GM23338 (cell line): Measurements from ENCODE around the gene SMC1A. TPM values are rescaled to one million over a fixed set of nuclear protein-coding genes. Genes with fewer than 3 reads are reported as not detected.
"Not testable (repeated sequence)": the region's sequence is repeated elsewhere in the genome, so short reads cannot be mapped to it uniquely, and the experiment has no call there.

ENCODE experiments used
- ATAC-seq: fragments of 200-7000 bp; cut with Tn5 transposase; 3 replicates; pipeline ENCODE4 v1.9.1; 2020
- DNase-seq: peaks from one replicate; pipeline ENCODE4 v3.0.0-alpha.2; 2015; ENCODE audit warnings: low spot score
- H2AFZ ChIP-seq: fragments of 200-600 bp; sonication (generic); 2 replicates; pipeline ENCODE4 v1.8.0; 2016; ENCODE audit warnings: antibody characterized with exemption, mild to moderate bottlenecking, moderate library complexity
- H3F3A ChIP-seq: fragments of 200-600 bp; sonication (generic); replicated peaks from 2 replicates; pipeline ENCODE4 v1.8.0; 2017; ENCODE audit warnings: antibody characterized with exemption, mixed run types, low read depth
- H3K27ac ChIP-seq: fragments of 200-600 bp; sonication (generic); 2 replicates; pipeline ENCODE4 v1.6.1; 2016; ENCODE audit warnings: low read depth
- H3K27me3 ChIP-seq: fragments of 200-600 bp; sonication (generic); 2 replicates; pipeline ENCODE4 v1.8.0; 2016; ENCODE audit warnings: mild to moderate bottlenecking, mixed run types, moderate library complexity; ENCODE audit not compliant: insufficient read depth
- H3K36me3 ChIP-seq: fragments of 200-600 bp; sonication (generic); 2 replicates; pipeline ENCODE4 v1.8.0; 2016; ENCODE audit warnings: mild to moderate bottlenecking; ENCODE audit not compliant: insufficient read depth
- H3K4me1 ChIP-seq: fragments of 200-600 bp; sonication (generic); 2 replicates; pipeline ENCODE4 v1.8.0; 2016; ENCODE audit warnings: mild to moderate bottlenecking, moderate library complexity; ENCODE audit not compliant: insufficient read depth
- H3K4me2 ChIP-seq: fragments of 200-600 bp; sonication (generic); 2 replicates; pipeline ENCODE4 v1.7.1; 2017; ENCODE audit warnings: mixed run types
- H3K4me3 ChIP-seq: fragments of 200-600 bp; sonication (generic); 2 replicates; pipeline ENCODE4 v1.6.1; 2016; ENCODE audit warnings: mixed run types
- H3K79me2 ChIP-seq: fragments of 200-600 bp; sonication (generic); replicated peaks from 2 replicates; pipeline ENCODE4 v1.8.0; 2017; ENCODE audit warnings: mild to moderate bottlenecking; ENCODE audit not compliant: insufficient read depth
- H3K9me2 ChIP-seq: fragments of 200-600 bp; sonication (generic); 2 replicates; pipeline ENCODE4 v1.8.0; 2017; ENCODE audit not compliant: insufficient read depth
- H4K20me1 ChIP-seq: fragments of 200-600 bp; sonication (generic); replicated peaks from 2 replicates; pipeline ENCODE4 v1.8.0; 2017; ENCODE audit warnings: mild to moderate bottlenecking; ENCODE audit not compliant: insufficient read depth
- H3K27ac Mint-ChIP-seq: 2 replicates; pipeline ENCODE4 v1.8.0; 2020; ENCODE audit warnings: inconsistent platforms, mild to moderate bottlenecking, moderate library complexity, mixed read lengths
- H3K27me3 Mint-ChIP-seq: 3 replicates; pipeline ENCODE4 v1.8.0; 2022; ENCODE audit warnings: low read depth, mild to moderate bottlenecking, moderate library complexity, mixed read lengths, inconsistent platforms; ENCODE audit not compliant: insufficient read depth, poor library complexity
- H3K36me3 Mint-ChIP-seq: 3 replicates; pipeline ENCODE4 v1.8.0; 2021; ENCODE audit warnings: low read depth, mild to moderate bottlenecking, inconsistent platforms, moderate library complexity, mixed read lengths
- H3K4me1 Mint-ChIP-seq: 3 replicates; pipeline ENCODE4 v1.8.0; 2020; ENCODE audit warnings: mild to moderate bottlenecking, inconsistent platforms, mixed read lengths
- H3K4me3 Mint-ChIP-seq: 3 replicates; pipeline ENCODE4 v1.8.0; 2021; ENCODE audit warnings: moderate library complexity, mild to moderate bottlenecking, inconsistent platforms, mixed read lengths
- H3K9me3 Mint-ChIP-seq: 3 replicates; pipeline ENCODE4 v1.8.0; 2020; ENCODE audit warnings: moderate library complexity, mild to moderate bottlenecking, inconsistent platforms, mixed read lengths
- CTCF ChIP-seq, 2 experiments: fragments of 200-600 bp in 1 of 2; sonication (generic) in 1 of 2; conservative IDR thresholded peaks; 2 replicates each; pipeline versions ENCODE4 v1.5.1 to v1.6.1; 2016 to 2017; ENCODE audit warnings: antibody characterized with exemption in 2 of 2, low read depth in 2 of 2, mild to moderate bottlenecking in 2 of 2, moderate library complexity in 1 of 2
- ETS1 ChIP-seq: IDR thresholded peaks from 2 replicates; pipeline ENCODE4 v1.6.1; 2016; ENCODE audit warnings: antibody characterized with exemption
- EZH2 ChIP-seq: fragments of 200-600 bp; sonication (generic); IDR thresholded peaks from one replicate; pipeline ENCODE4 v1.8.0; 2017; ENCODE audit warnings: antibody characterized with exemption, mild to moderate bottlenecking, low read depth; ENCODE audit not compliant: unreplicated experiment
- EZH2phosphoT487 ChIP-seq: fragments of 200-600 bp; sonication (generic); IDR thresholded peaks from one replicate; pipeline ENCODE4 v1.8.1; 2018; ENCODE audit warnings: antibody characterized with exemption; ENCODE audit not compliant: unreplicated experiment
- JUNB ChIP-seq: IDR thresholded peaks from one replicate; pipeline ENCODE4 v1.6.1; 2016; ENCODE audit warnings: antibody characterized with exemption; ENCODE audit not compliant: unreplicated experiment
- REST ChIP-seq: IDR thresholded peaks from one replicate; pipeline ENCODE4 v1.6.1; 2018; ENCODE audit warnings: antibody characterized with exemption; ENCODE audit not compliant: unreplicated experiment
- polyA plus RNA-seq: library from polyadenylated mRNA; unstranded; fragments of >200 nt; fragmentation: Nextera tagmentation; extraction: Ambion mirVana; gene quantifications from 2 replicates; pipeline ENCODE4 v1.2.1, GENCODE V29; 2016
- total RNA-seq: library from RNA; depleted of rRNA; stranded (reverse); fragments of >200 nt; shearing (Covaris generic); gene quantifications from 2 replicates; pipeline ENCODE4 v1.2.3, GENCODE V29; 2014

SMC1A gene
- total and polyA plus RNA-seq, 2 experiments from 2014 or later = 63.3 to 69.0 TPM

- DNase-seq (no peak), ATAC-seq (no peak)
- Histone ChIP-seq H3K4me2 (no peak overlapping the region), H3K79me2 (no peaks in the 10 kb centered on the region), H2AFZ (no peak overlapping the region), H3F3A (no peaks in the 10 kb centered on the region), H3K4me1 (no peaks in the 10 kb centered on the region), H3K27ac (no peak overlapping the region), H3K4me3 (no peak overlapping the region), H3K27me3 (no peaks in the 10 kb centered on the region), H4K20me1 (no peaks in the 10 kb centered on the region), H3K36me3 (no peaks in the 10 kb centered on the region), H3K9me2 (no peaks in the 10 kb centered on the region)
- Mint-ChIP-seq H3K4me3 (no peak overlapping the region), H3K27me3 (no peaks in the 10 kb centered on the region), H3K4me1 (no peaks in the 10 kb centered on the region), H3K27ac (no peak overlapping the region), H3K9me3 (no peaks in the 10 kb centered on the region), H3K36me3 (peaks cover 10% of the 10 kb centered on the region)
- no peak for TF ChIP-seq REST
- no peak for TF ChIP-seq CTCF (conservative IDR thresholded peaks at IDR 0.05; ENCODE audit: low read depth in 2 of 2)
- TF ChIP-seq ETS1 = no peak
Observed at GRCh38 chrX:53373307-53373706, 49.1 kb downstream of the SMC1A start.

GRCh38 chrX:53366454-53366853 lies 56.0 kb downstream of the SMC1A start:
- H3K4me1 Mint-ChIP-seq, ATAC-seq, H3F3A ChIP-seq, H3K4me3 ChIP-seq, H3K27ac ChIP-seq, H3K4me1 ChIP-seq, H2AFZ ChIP-seq, H3K4me3 Mint-ChIP-seq, H3K27me3 ChIP-seq, H3K9me3 Mint-ChIP-seq, H3K79me2 ChIP-seq, DNase-seq, H3K36me3 ChIP-seq, H3K9me2 ChIP-seq, H4K20me1 ChIP-seq, H3K4me2 ChIP-seq, H3K27ac Mint-ChIP-seq, H3K36me3 Mint-ChIP-seq, H3K27me3 Mint-ChIP-seq: not testable (repeated sequence)

- no peaks in the 10 kb centered on the region for H3K27me3 ChIP-seq
- Mint-ChIP-seq H3K9me3 (no peaks in the 10 kb centered on the region), H3K4me3 (no peak overlapping the region), H3K27ac (no peak overlapping the region), H3K36me3 (no peaks in the 10 kb centered on the region), H3K27me3 (no peaks in the 10 kb centered on the region), H3K4me1 (peaks cover 6% of the 10 kb centered on the region)
- no peaks in the 10 kb centered on the region for H4K20me1 ChIP-seq
- H3K79me2 ChIP-seq = no peaks in the 10 kb centered on the region
- H3K4me3 ChIP-seq = no peak overlapping the region
- no peaks in the 10 kb centered on the region for H3K4me1 ChIP-seq
- no peaks in the 10 kb centered on the region for H3K36me3 ChIP-seq
- no peak overlapping the region for H3K27ac ChIP-seq
- no peak overlapping the region for H3K4me2 ChIP-seq
- ATAC-seq (no peak), DNase-seq (no peak)
- H3K9me2 ChIP-seq = no peaks in the 10 kb centered on the region
- no peak overlapping the region for H2AFZ ChIP-seq
- no peaks in the 10 kb centered on the region for H3F3A ChIP-seq
- TF ChIP-seq JUNB = no peak
- no peak for TF ChIP-seq EZH2
- TF ChIP-seq EZH2phosphoT487 = no peak
Observed at GRCh38 chrX:53362449-53362848, 60.0 kb downstream of the SMC1A start.
